H9 (cell line): Measurements from ENCODE around the gene PDE6G. TPM values are rescaled to one million over a fixed set of nuclear protein-coding genes. Genes with fewer than 3 reads are reported as not detected.

Experiments
- DNase-seq: peaks from one replicate; pipeline ENCODE4 v3.0.0-alpha.2; 2017
- H2AFZ ChIP-seq: one replicate; pipeline ENCODE4 v1.6.1; 2013; ENCODE audit warnings: mild to moderate bottlenecking, low read length, control low read depth, moderate library complexity
- H2AK5ac ChIP-seq: 2 replicates; pipeline ENCODE4 v1.6.1; 2013; ENCODE audit warnings: low read length, control low read depth, mixed read lengths; ENCODE audit not compliant: insufficient read length
- H2BK120ac ChIP-seq: one replicate; pipeline ENCODE4 v1.6.1; 2013; ENCODE audit warnings: low read depth, mild to moderate bottlenecking, low read length, control low read depth, inconsistent platforms; ENCODE audit not compliant: poor library complexity, severe bottlenecking
- H2BK12ac ChIP-seq: 2 replicates; pipeline ENCODE4 v1.6.1; 2013; ENCODE audit warnings: low read length, control low read depth, mixed read lengths, low read depth; ENCODE audit not compliant: insufficient read length
- H2BK15ac ChIP-seq: 2 replicates; pipeline ENCODE4 v1.6.1; 2013; ENCODE audit warnings: low read depth, low read length, control low read depth
- H2BK20ac ChIP-seq: one replicate; pipeline ENCODE4 v1.6.1; 2013; ENCODE audit warnings: low read depth, mild to moderate bottlenecking, low read length, control low read depth, inconsistent platforms; ENCODE audit not compliant: poor library complexity, severe bottlenecking
- H2BK5ac ChIP-seq: 2 replicates; pipeline ENCODE4 v1.6.1; 2013; ENCODE audit warnings: low read length, control low read depth, mixed read lengths; ENCODE audit not compliant: insufficient read length
- H3K14ac ChIP-seq: 2 replicates; pipeline ENCODE4 v1.6.1; 2013; ENCODE audit warnings: low read length, control low read depth; ENCODE audit not compliant: insufficient read depth
- H3K18ac ChIP-seq: 2 replicates; pipeline ENCODE4 v1.6.1; 2013; ENCODE audit warnings: low read depth, mild to moderate bottlenecking, mixed read lengths, low read length, control low read depth; ENCODE audit not compliant: insufficient read length
- H3K23ac ChIP-seq: 2 replicates; pipeline ENCODE4 v1.6.1; 2013; ENCODE audit warnings: low read length, control low read depth, mixed read lengths, low read depth; ENCODE audit not compliant: insufficient read length
- H3K23me2 ChIP-seq: 2 replicates; pipeline ENCODE4 v1.6.1; 2013; ENCODE audit warnings: low read depth, mild to moderate bottlenecking, mixed read lengths, low read length, control low read depth; ENCODE audit not compliant: insufficient read length, poor library complexity, severe bottlenecking
- H3K27ac ChIP-seq: 2 replicates; pipeline ENCODE4 v1.5.1; 2013; ENCODE audit warnings: low read length, control low read depth, mixed read lengths, low read depth; ENCODE audit not compliant: insufficient read length
- H3K27me3 ChIP-seq: 2 replicates; pipeline ENCODE4 v1.6.1; 2013; ENCODE audit warnings: low read length, control low read depth, inconsistent platforms; ENCODE audit not compliant: insufficient read depth
- H3K4ac ChIP-seq: 2 replicates; pipeline ENCODE4 v1.6.1; 2013; ENCODE audit warnings: low read depth, mild to moderate bottlenecking, control low read depth, inconsistent platforms, low read length, moderate library complexity
- H3K4me1 ChIP-seq: 2 replicates; pipeline ENCODE4 v1.6.1; 2013; ENCODE audit warnings: low read length, control low read depth, inconsistent platforms; ENCODE audit not compliant: insufficient read depth
- H3K4me2 ChIP-seq: 2 replicates; pipeline ENCODE4 v1.6.1; 2013; ENCODE audit warnings: low read length, control low read depth, mixed read lengths; ENCODE audit not compliant: insufficient read length, insufficient read depth
- H3K56ac ChIP-seq: 2 replicates; pipeline ENCODE4 v1.6.1; 2013; ENCODE audit warnings: low read depth, mild to moderate bottlenecking, mixed read lengths, low read length, control low read depth; ENCODE audit not compliant: insufficient read length
- H3K79me1 ChIP-seq: 2 replicates; pipeline ENCODE4 v1.6.1; 2013; ENCODE audit warnings: low read depth, mild to moderate bottlenecking, moderate library complexity, low read length, control low read depth, inconsistent platforms; ENCODE audit not compliant: insufficient read depth, poor library complexity, severe bottlenecking
- H3K79me2 ChIP-seq: 2 replicates; pipeline ENCODE4 v1.6.1; 2013; ENCODE audit warnings: low read length, control low read depth, inconsistent platforms; ENCODE audit not compliant: insufficient read depth
- H3K9ac ChIP-seq: 2 replicates; pipeline ENCODE4 v1.6.1; 2013; ENCODE audit warnings: low read length, control low read depth, mixed read lengths; ENCODE audit not compliant: insufficient read length; ENCODE audit errors: extremely low read depth
- H3K9me3 ChIP-seq: one replicate; pipeline ENCODE4 v1.6.1; 2013; ENCODE audit warnings: low read depth, low read length, inconsistent platforms; ENCODE audit not compliant: control insufficient read depth
- H3T11ph ChIP-seq: one replicate; pipeline ENCODE4 v1.6.1; 2013; ENCODE audit warnings: mild to moderate bottlenecking, low read length, control low read depth, inconsistent platforms
- H4K20me1 ChIP-seq: one replicate; pipeline ENCODE4 v1.6.1; 2013; ENCODE audit not compliant: control insufficient read depth, insufficient read length, insufficient read depth
- H4K5ac ChIP-seq: 2 replicates; pipeline ENCODE4 v1.6.1; 2013; ENCODE audit warnings: low read depth, mild to moderate bottlenecking, mixed read lengths, low read length, control low read depth; ENCODE audit not compliant: insufficient read length
- H4K8ac ChIP-seq: replicated peaks from 2 replicates; pipeline ENCODE4 v1.6.1; 2013; ENCODE audit warnings: low read length, control low read depth, mixed read lengths, low read depth; ENCODE audit not compliant: insufficient read length
- H4K91ac ChIP-seq: 2 replicates; pipeline ENCODE4 v1.6.1; 2013; ENCODE audit warnings: low read depth, mild to moderate bottlenecking, moderate library complexity, mixed read lengths, low read length, control low read depth; ENCODE audit not compliant: insufficient read length
- H3K27ac Mint-ChIP-seq, 3 experiments: 2 replicates in 2 of 3; 3 replicates in 1 of 3; pipeline ENCODE4 v1.8.0; 2020 to 2021; ENCODE audit warnings: mixed read lengths in 3 of 3, mild to moderate bottlenecking in 1 of 3, moderate library complexity in 1 of 3
- H3K27me3 Mint-ChIP-seq: 2 replicates; pipeline ENCODE4 v1.8.0; 2021; ENCODE audit warnings: low read depth, mild to moderate bottlenecking, moderate library complexity, mixed read lengths
- H3K36me3 Mint-ChIP-seq, 3 experiments: 2 replicates in 2 of 3; 3 replicates in 1 of 3; pipeline ENCODE4 v1.8.0; 2020 to 2021; ENCODE audit warnings: low read depth in 3 of 3, mixed read lengths in 3 of 3; ENCODE audit not compliant: insufficient read depth in 1 of 3
- H3K4me1 Mint-ChIP-seq, 2 experiments: 2 replicates each; pipeline ENCODE4 v1.8.0; 2020; ENCODE audit warnings: mixed read lengths in 2 of 2
- H3K4me3 Mint-ChIP-seq, 2 experiments: 2 replicates in 1 of 2; 3 replicates in 1 of 2; pipeline ENCODE4 v1.8.0; 2020 to 2021; ENCODE audit warnings: mild to moderate bottlenecking in 2 of 2, mixed read lengths in 2 of 2, moderate library complexity in 1 of 2
- H3K9me3 Mint-ChIP-seq, 2 experiments: 2 replicates in 1 of 2; 3 replicates in 1 of 2; pipeline ENCODE4 v1.8.0; 2020; ENCODE audit warnings: mild to moderate bottlenecking in 2 of 2, mixed read lengths in 2 of 2, moderate library complexity in 1 of 2
- WGBS: extraction: QIAGEN DNeasy Blood & Tissue Kit; methylation state at CpG from one replicate; pipeline ENCODE4 v1.1.7; 2013; ENCODE audit warnings: missing lambda C conversion rate, low lambda C conversion rate, mixed read lengths; ENCODE audit not compliant: insufficient read length; ENCODE audit errors: extremely low coverage; 5-methylcytosine and 5-hydroxymethylcytosine counted together
- total RNA-seq: library from RNA; stranded (reverse); gene quantifications from 2 replicates; pipeline ENCODE4 v1.2.1, GENCODE V29; 2021
- TF ChIP-seq, protein P1 (sequence below): fragments of 200-600 bp; sonication (generic); conservative IDR thresholded peaks from 3 replicates; pipeline ENCODE4 v1.8.0; 2021; ENCODE audit warnings: antibody characterized with exemption, mild to moderate bottlenecking

PDE6G gene
- total RNA-seq, 1 experiment from 2014 or later: 5.7 TPM

GRCh38 chr17:81608605-81609004, 47.7 kb downstream of the PDE6G start:
- Histone ChIP-seq H3K79me1 (peaks cover 3% of the 10 kb centered on the region), H3K79me2 (no peaks in the 10 kb centered on the region), H3K4me1 (no peaks in the 10 kb centered on the region), H2AK5ac (no peak overlapping the region), H4K8ac (no peak overlapping the region), H2AFZ (no peak overlapping the region), H3K9me3 (no peaks in the 10 kb centered on the region), H4K5ac (no peak overlapping the region), H2BK12ac (no peak overlapping the region), H3K14ac (no peak overlapping the region), H2BK5ac (no peak overlapping the region), H2BK15ac (no peak overlapping the region), H3K27ac (no peak overlapping the region), H3K27me3 (no peaks in the 10 kb centered on the region), H2BK120ac (no peak overlapping the region), H3K9ac (no peak overlapping the region), H3K4me2 (no peak overlapping the region), H2BK20ac (no peak overlapping the region), H3K23ac (no peak overlapping the region), H4K20me1 (no peaks in the 10 kb centered on the region), H3K4ac (no peak overlapping the region), H3K18ac (no peak overlapping the region), H3K56ac (no peak overlapping the region), H4K91ac (no peak overlapping the region), H3T11ph (no peak overlapping the region), H3K23me2 (no peaks in the 10 kb centered on the region)
- TF ChIP-seq, protein P1, sequence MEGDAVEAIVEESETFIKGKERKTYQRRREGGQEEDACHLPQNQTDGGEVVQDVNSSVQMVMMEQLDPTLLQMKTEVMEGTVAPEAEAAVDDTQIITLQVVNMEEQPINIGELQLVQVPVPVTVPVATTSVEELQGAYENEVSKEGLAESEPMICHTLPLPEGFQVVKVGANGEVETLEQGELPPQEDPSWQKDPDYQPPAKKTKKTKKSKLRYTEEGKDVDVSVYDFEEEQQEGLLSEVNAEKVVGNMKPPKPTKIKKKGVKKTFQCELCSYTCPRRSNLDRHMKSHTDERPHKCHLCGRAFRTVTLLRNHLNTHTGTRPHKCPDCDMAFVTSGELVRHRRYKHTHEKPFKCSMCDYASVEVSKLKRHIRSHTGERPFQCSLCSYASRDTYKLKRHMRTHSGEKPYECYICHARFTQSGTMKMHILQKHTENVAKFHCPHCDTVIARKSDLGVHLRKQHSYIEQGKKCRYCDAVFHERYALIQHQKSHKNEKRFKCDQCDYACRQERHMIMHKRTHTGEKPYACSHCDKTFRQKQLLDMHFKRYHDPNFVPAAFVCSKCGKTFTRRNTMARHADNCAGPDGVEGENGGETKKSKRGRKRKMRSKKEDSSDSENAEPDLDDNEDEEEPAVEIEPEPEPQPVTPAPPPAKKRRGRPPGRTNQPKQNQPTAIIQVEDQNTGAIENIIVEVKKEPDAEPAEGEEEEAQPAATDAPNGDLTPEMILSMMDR: no peak
- Mint-ChIP-seq H3K36me3 (peaks cover 28 to 80% (median 69%) of the 10 kb centered on the region in 3 experiments; a peak in 6 of 7 replicates), H3K4me3 (no peak overlapping the region), H3K4me1 (no peaks in the 10 kb centered on the region), H3K27ac (no peak overlapping the region), H3K9me3 (no peaks in the 10 kb centered on the region), H3K27me3 (no peaks in the 10 kb centered on the region)
- WGBS: no CpG with 5 or more reads among the region's 13 CpGs
- DNase-seq: no peak
